T47D (cell line): ENCODE results near the gene RUFY4.

Source experiments
- DNase-seq, 2 experiments: peaks; one replicate each; pipeline versions ENCODE4 v3.0.0 to v3.0.0-alpha.2; 2011 to 2012; ENCODE audit warnings: low read depth in 1 of 2, low spot score in 1 of 2
- JUND ChIP-seq: IDR thresholded peaks from 2 replicates; pipeline ENCODE4 v1.6.1; 2012; ENCODE audit warnings: low read depth
- in situ Hi-C: cut with HindIII; loops from 2 replicates; pipeline ENCODE4 v1.10.0; 2016; ENCODE audit warnings: low sequenced_read_pairs, low pct_unique_long_range_greater_than_20kb

The RUFY4 gene

DNA sequence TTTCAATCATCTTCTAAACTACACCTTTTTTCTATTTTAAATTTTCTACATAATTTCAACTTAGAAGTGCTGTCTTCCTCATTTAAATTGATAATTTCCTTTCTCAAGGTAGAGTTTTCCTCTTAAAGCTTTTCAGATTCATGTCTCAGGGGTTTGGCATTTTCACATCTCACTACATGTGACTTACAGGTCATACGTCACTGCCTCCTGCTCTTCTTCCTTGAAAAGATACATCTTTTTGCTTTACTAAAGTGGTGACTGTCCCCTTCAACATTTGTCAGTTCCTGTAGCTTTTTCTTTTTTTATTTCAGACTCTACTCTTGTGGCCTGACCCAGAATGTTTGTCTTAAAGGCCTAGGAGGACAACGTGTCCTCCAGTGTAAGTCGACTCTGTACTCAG lies 17.1 kb upstream of the RUFY4 start:
- in situ Hi-C loops: no loop called here
- no peak for TF ChIP-seq JUND
- no peak for DNase-seq

- TF ChIP-seq JUND: no peak
- in situ Hi-C loops: no loop called here
- DNase-seq: no peak
Observed at GRCh38 chr2:218059289-218059688, 9.8 kb upstream of the RUFY4 start.

DNA sequence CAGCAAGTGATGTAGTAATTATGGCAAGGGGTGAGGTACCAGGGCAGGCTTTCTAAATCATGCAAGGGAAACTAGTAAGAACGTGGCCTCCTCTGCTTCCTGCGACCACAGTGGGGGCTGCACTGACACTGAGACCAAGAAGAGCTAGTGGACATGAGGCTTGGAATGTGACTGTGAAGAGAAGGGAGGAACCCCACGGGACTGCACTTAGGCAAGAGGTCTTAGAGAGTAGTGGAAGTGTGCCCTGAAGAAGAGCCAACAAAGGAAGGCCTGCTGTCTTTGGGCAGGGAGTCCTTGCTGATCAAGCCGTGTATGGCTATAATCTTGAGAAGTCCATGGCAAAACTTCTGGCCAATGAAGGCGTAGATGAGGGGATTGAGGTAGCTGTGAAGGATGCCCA lies 8.9 kb upstream of the RUFY4 start:
- DNase-seq: no peak
- in situ Hi-C loops: no loop called here
- no peak for TF ChIP-seq JUND

DNA sequence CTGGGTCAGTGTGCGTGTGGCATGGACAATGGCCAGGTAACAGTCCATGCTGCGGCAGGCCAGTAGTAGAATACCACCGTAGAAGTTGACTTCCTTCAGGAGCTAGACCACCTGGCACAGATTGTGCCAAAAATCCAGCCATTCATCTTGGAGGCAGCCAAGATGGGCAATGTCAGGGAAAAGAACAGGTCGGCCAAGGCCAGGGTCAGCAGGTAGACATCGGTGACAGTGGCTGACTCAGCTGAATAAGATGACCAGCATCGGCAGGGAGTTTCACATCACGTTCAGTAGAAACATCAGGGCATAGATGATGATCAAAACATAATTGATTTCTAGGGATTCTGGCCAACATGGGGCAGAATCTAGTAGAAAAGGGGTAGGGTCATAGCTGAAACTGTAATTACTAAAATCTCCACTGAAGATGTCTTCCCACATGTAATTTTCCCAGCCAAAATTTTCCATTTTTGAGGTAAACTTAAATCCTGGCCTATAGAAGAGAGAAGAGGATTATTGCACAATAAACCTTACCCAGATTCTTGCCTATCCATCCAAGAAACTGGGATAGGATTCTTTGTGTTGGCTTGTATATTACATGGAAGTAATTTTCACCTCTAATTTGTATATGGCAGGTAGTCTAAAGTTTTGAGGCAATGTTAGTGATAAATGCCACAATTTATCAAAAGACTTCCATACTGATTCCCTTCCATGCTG lies 7.9 kb upstream of the RUFY4 start:
- in situ Hi-C loops: no loop called here
- no peak for DNase-seq
- TF ChIP-seq JUND: no peak

- no peak for TF ChIP-seq JUND
- no peak for DNase-seq
- in situ Hi-C loops: no loop called here
Observed at GRCh38 chr2:218063486-218063885, 5.6 kb upstream of the RUFY4 start.

- TF ChIP-seq JUND: no peak
- in situ Hi-C loops: no loop called here
- DNase-seq: no peak
Observed at GRCh38 chr2:218063896-218064295, 5.2 kb upstream of the RUFY4 start.

GRCh38 chr2:218065239-218066006 lies 3.6 kb upstream of the RUFY4 start:
- in situ Hi-C loops: no loop called here
- no peak for TF ChIP-seq JUND
- DNase-seq: no peak

DNA sequence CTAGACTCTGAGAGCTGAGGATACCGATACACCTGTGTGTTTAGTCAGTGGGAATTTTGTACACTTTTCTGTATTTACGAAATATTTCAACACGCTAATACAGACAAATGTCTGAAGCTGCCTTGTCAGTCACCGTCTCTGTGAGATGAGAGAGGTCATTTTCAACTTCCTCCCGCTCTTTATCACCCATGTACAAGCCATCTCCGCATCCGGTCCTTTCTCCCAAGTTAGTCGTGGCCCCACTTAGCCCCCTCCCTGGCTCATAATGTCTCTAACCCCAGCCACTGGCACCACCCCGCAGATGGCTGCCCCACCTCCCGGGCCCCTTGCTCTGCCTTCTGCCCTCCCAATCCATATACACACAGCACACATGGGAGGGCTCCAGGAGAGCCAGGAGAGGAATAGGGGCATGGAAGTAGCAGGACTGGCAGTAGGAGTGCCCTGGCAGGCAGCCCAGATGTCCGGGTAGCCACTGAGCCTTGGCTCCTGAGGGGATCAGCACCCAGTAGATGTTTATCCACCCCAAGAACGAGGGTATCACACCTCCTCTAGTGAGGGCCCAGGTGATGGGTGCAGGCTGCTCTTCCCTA lies 2.0 kb upstream of the RUFY4 start:
- in situ Hi-C loops: no loop called here
- no peak for DNase-seq
- TF ChIP-seq JUND: no peak

DNA sequence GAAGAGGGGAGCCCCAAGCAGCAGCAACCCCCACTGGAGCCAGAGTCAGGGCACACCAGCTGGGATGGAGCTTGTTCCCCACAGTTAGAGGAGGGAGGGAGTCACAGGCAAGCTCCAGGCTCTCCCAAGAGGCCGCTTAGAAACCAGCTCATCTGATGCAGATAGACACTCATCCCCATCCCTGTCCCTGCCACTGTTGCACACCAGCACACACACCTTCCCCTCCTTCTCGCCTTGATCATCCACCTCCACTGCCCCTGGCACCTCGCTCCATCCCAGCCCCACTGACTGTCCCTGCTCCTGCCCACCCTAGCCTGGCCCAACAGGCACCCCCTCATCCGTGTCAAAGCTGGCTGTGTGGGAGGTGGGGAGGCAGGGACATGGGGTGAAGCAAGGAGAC lies 1.5 kb upstream of the RUFY4 start:
- no peak for DNase-seq
- in situ Hi-C loops: no loop called here
- TF ChIP-seq JUND: no peak

- in situ Hi-C loops: no loop called here
- no peak for DNase-seq
- TF ChIP-seq JUND: no peak
Observed at GRCh38 chr2:218069606-218070300, 700 bp downstream of the RUFY4 start.

- in situ Hi-C loops: no loop called here
- DNase-seq: no peak
- TF ChIP-seq JUND: no peak
Observed at GRCh38 chr2:218070587-218070986, 1.5 kb downstream of the RUFY4 start.

GRCh38 chr2:218071218-218071937 lies 2.3 kb downstream of the RUFY4 start:
- in situ Hi-C loops: no loop called here
- no peak for DNase-seq
- TF ChIP-seq JUND: no peak

GRCh38 chr2:218072002-218072401 lies 2.9 kb downstream of the RUFY4 start:
- TF ChIP-seq JUND: no peak
- DNase-seq: no peak
- in situ Hi-C loops: no loop called here
